WTC11 (cell line): Measurements from ENCODE around the gene HSPH1. TPM values are rescaled to one million over a fixed set of nuclear protein-coding genes. Genes with fewer than 3 reads are reported as not detected.

Experiments
- ATAC-seq: fragments of 200-7000 bp; cut with Tn5 transposase; 2 replicates; pipeline ENCODE4 v1.10.0; 2021; ENCODE audit warnings: mild to moderate bottlenecking, moderate library complexity
- CTCF ChIA-PET: fragments of 300-600 bp; sonication (Branson Sonifier 250); formaldehyde crosslinking; loops from one replicate; lab custom pipeline; 2021; ENCODE audit warnings: antibody characterized with exemption; lab: Charles Lee
- POLR2A ChIA-PET: fragments of 350-600 bp; sonication (Branson Sonifier 250); formaldehyde crosslinking; loops from one replicate; lab custom pipeline; 2021; ENCODE audit warnings: antibody characterized with exemption; lab: Charles Lee
- DNase-seq: peaks from one replicate; pipeline ENCODE4 v3.0.0; 2021; ENCODE audit warnings: low spot score
- H3K27ac Mint-ChIP-seq: 2 replicates; pipeline ENCODE4 v1.8.0; 2021; ENCODE audit warnings: mixed read lengths
- H3K27me3 Mint-ChIP-seq: 2 replicates; pipeline ENCODE4 v1.8.0; 2021; ENCODE audit warnings: low read depth, mild to moderate bottlenecking, moderate library complexity, mixed read lengths
- H3K36me3 Mint-ChIP-seq: 2 replicates; pipeline ENCODE4 v1.8.0; 2021; ENCODE audit warnings: mixed read lengths
- H3K4me1 Mint-ChIP-seq: 2 replicates; pipeline ENCODE4 v1.8.0; 2022; ENCODE audit warnings: mixed read lengths
- H3K4me3 Mint-ChIP-seq: 2 replicates; pipeline ENCODE4 v1.8.0; 2021; ENCODE audit warnings: mild to moderate bottlenecking, moderate library complexity, mixed read lengths
- H3K9me3 Mint-ChIP-seq: 2 replicates; pipeline ENCODE4 v1.8.0; 2021; ENCODE audit warnings: mixed read lengths
- ARID4B ChIP-seq: sonication (generic); formaldehyde crosslinking; IDR thresholded peaks from 2 replicates; pipeline ENCODE4 v1.8.0; 2023; ENCODE audit warnings: missing genetic modification reagents, mild to moderate bottlenecking, borderline replicate concordance
- ATF1 ChIP-seq: sonication (generic); formaldehyde crosslinking; IDR thresholded peaks from 2 replicates; pipeline ENCODE4 v1.8.1; 2023; ENCODE audit warnings: mild to moderate bottlenecking, moderate library complexity, missing genetic modification reagents
- CDX4 ChIP-seq: fragments of 250-450 bp; sonication (Bioruptor Pico); IDR thresholded peaks from 2 replicates; pipeline ENCODE4 v1.9.0; 2021; ENCODE audit warnings: moderate library complexity, mild to moderate bottlenecking, inconsistent platforms, borderline replicate concordance
- CTCF ChIP-seq: fragments of 200-600 bp; IDR thresholded peaks from 2 replicates; pipeline ENCODE4 v1.8.0; 2022; ENCODE audit warnings: antibody characterized with exemption
- E2F4 ChIP-seq: sonication (generic); formaldehyde crosslinking; IDR thresholded peaks from 2 replicates; pipeline ENCODE4 v1.8.1; 2022; ENCODE audit warnings: low read depth, mild to moderate bottlenecking, moderate library complexity, missing genetic modification reagents, borderline replicate concordance
- E2F5 ChIP-seq: sonication (generic); formaldehyde crosslinking; IDR thresholded peaks from 2 replicates; pipeline ENCODE4 v1.8.1; 2022; ENCODE audit warnings: mild to moderate bottlenecking, moderate library complexity, missing genetic modification reagents
- EMX1 ChIP-seq: fragments of 250-450 bp; sonication (Bioruptor Pico); IDR thresholded peaks from 2 replicates; pipeline ENCODE4 v1.8.0; 2021; ENCODE audit warnings: mild to moderate bottlenecking
- ESRRA ChIP-seq: sonication (generic); formaldehyde crosslinking; IDR thresholded peaks from 2 replicates; pipeline ENCODE4 v1.8.1; 2022; ENCODE audit warnings: mild to moderate bottlenecking, missing genetic modification reagents, borderline replicate concordance
- FOXP1 ChIP-seq: sonication (generic); formaldehyde crosslinking; IDR thresholded peaks from 2 replicates; pipeline ENCODE4 v1.8.0; 2022; ENCODE audit warnings: missing genetic modification reagents, mild to moderate bottlenecking, moderate library complexity, borderline replicate concordance
- GRHL2 ChIP-seq: fragments of 250-450 bp; sonication (Bioruptor Pico); IDR thresholded peaks from 2 replicates; pipeline ENCODE4 v1.8.0; 2022; ENCODE audit warnings: mild to moderate bottlenecking, moderate library complexity; ENCODE audit not compliant: insufficient replicate concordance, severe bottlenecking
- JUN ChIP-seq: sonication (generic); formaldehyde crosslinking; IDR thresholded peaks from 2 replicates; pipeline ENCODE4 v1.8.0; 2023; ENCODE audit warnings: mild to moderate bottlenecking, missing genetic modification reagents
- MYBL2 ChIP-seq: sonication (generic); formaldehyde crosslinking; IDR thresholded peaks from 2 replicates; pipeline ENCODE4 v1.8.1; 2023; ENCODE audit warnings: mild to moderate bottlenecking, moderate library complexity, missing genetic modification reagents
- NFATC4 ChIP-seq: fragments of 250-450 bp; sonication (Bioruptor Pico); IDR thresholded peaks from 2 replicates; pipeline ENCODE4 v1.9.0; 2021; ENCODE audit warnings: mild to moderate bottlenecking
- NR2C2 ChIP-seq: sonication (generic); formaldehyde crosslinking; IDR thresholded peaks from 2 replicates; pipeline ENCODE4 v1.8.0; 2022; ENCODE audit warnings: mild to moderate bottlenecking, missing genetic modification reagents
- OVOL2 ChIP-seq: fragments of 250-450 bp; sonication (Bioruptor Pico); IDR thresholded peaks from 2 replicates; pipeline ENCODE4 v1.9.0; 2021; ENCODE audit warnings: mild to moderate bottlenecking, borderline replicate concordance
- RORB ChIP-seq: fragments of 250-450 bp; sonication (Bioruptor Pico); IDR thresholded peaks from 2 replicates; pipeline ENCODE4 v1.9.0; 2021; ENCODE audit warnings: mild to moderate bottlenecking
- SOX15 ChIP-seq: fragments of 250-450 bp; sonication (Bioruptor Pico); IDR thresholded peaks from 2 replicates; pipeline ENCODE4 v1.9.0; 2021; ENCODE audit warnings: mild to moderate bottlenecking
- USF1 ChIP-seq: sonication (generic); formaldehyde crosslinking; IDR thresholded peaks from 2 replicates; pipeline ENCODE4 v1.8.0; 2022; ENCODE audit warnings: mild to moderate bottlenecking, missing genetic modification reagents
- ZNF423 ChIP-seq: fragments of 250-450 bp; sonication (Bioruptor Pico); IDR thresholded peaks from 2 replicates; pipeline ENCODE4 v2.1.2; 2022; ENCODE audit warnings: mild to moderate bottlenecking, moderate library complexity
- ZNF532 ChIP-seq: fragments of 250-450 bp; sonication (Bioruptor Pico); IDR thresholded peaks from 2 replicates; pipeline ENCODE4 v1.9.0; 2021; ENCODE audit warnings: mild to moderate bottlenecking, borderline replicate concordance
- total RNA-seq: library from RNA; stranded (reverse); gene quantifications from 3 replicates; pipeline ENCODE4 v1.2.3, GENCODE V29; 2021

HSPH1 gene
- total RNA-seq, 1 experiment from 2014 or later, result 114 TPM

GRCh38 chr13:31168166-31168565 is 6.5 kb upstream of the HSPH1 start:
- POLR2A ChIA-PET, result no interaction called here
- no peak for DNase-seq

More at GRCh38 chr13:31168166-31168565, 6.5 kb upstream of the HSPH1 start:
- H3K4me3 Mint-ChIP-seq, result no peak overlapping the region
- TF ChIP-seq CTCF (no peak), MYBL2 (no peak), JUN (CRISPR knock-in tag) (no peak), FOXP1 (no peak), ATF1 (CRISPR knock-in tag) (no peak), GRHL2 (CRISPR knock-in tag) (no peak), RORB (CRISPR knock-in tag) (no peak), ZNF532 (no peak), USF1 (CRISPR knock-in tag) (no peak), ARID4B (CRISPR knock-in tag) (no peak), NR2C2 (CRISPR knock-in tag) (no peak), ZNF423 (no peak), SOX15 (CRISPR knock-in tag) (no peak), E2F4 (CRISPR knock-in tag) (no peak), OVOL2 (no peak), E2F5 (CRISPR knock-in tag) (no peak), EMX1 (CRISPR knock-in tag) (no peak), CDX4 (CRISPR knock-in tag) (no peak), ESRRA (CRISPR knock-in tag) (no peak), NFATC4 (no peak)
- H3K9me3 Mint-ChIP-seq, result no peaks in the 10 kb centered on the region
- H3K27ac Mint-ChIP-seq, result no peak overlapping the region
- no peak for ATAC-seq
- H3K4me1 Mint-ChIP-seq, result peaks cover 13% of the 10 kb centered on the region
- H3K27me3 Mint-ChIP-seq, result no peaks in the 10 kb centered on the region
- CTCF ChIA-PET, result no interaction called here
- H3K36me3 Mint-ChIP-seq, result no peaks in the 10 kb centered on the region
